HepG2 (cell line): Measurements from ENCODE around the gene BRAF. TPM values are rescaled to one million over a fixed set of nuclear protein-coding genes. Genes with fewer than 3 reads are reported as not detected.

Experiments used
- HIC2 ChIP-seq: sonication (generic); formaldehyde crosslinking; IDR thresholded peaks from 2 replicates; pipeline ENCODE4 v1.9.0; 2022; ENCODE audit warnings: low read depth, missing genetic modification reagents
- HNF4A ChIP-seq: sonication (generic); formaldehyde crosslinking; IDR thresholded peaks from 2 replicates; pipeline ENCODE4 v1.4.0; 2020; ENCODE audit warnings: missing genetic modification reagents
- IKZF1 ChIP-seq: fragments of 450-650 bp; IDR thresholded peaks from 2 replicates; pipeline ENCODE4 v1.7.1; 2016
- KAT2B ChIP-seq: fragments of 150-350 bp; IDR thresholded peaks from 2 replicates; pipeline ENCODE4 v1.6.1; 2014; ENCODE audit warnings: low read depth, low read length, borderline replicate concordance
- KDM1A ChIP-seq: IDR thresholded peaks from 2 replicates; pipeline ENCODE4 v1.6.1; 2016; ENCODE audit warnings: missing compliant biosample characterization
- PAXIP1 ChIP-seq: sonication (generic); formaldehyde crosslinking; conservative IDR thresholded peaks from 2 replicates; pipeline ENCODE4 v1.4.0; 2020; ENCODE audit warnings: mild to moderate bottlenecking, missing genetic modification reagents, moderate library complexity
- TEF ChIP-seq: sonication (generic); formaldehyde crosslinking; IDR thresholded peaks from 2 replicates; pipeline ENCODE4 v1.5.0; 2020; ENCODE audit warnings: missing genetic modification reagents
- TIGD3 ChIP-seq: sonication (generic); formaldehyde crosslinking; IDR thresholded peaks from 2 replicates; pipeline ENCODE4 v1.5.1; 2020; ENCODE audit warnings: mild to moderate bottlenecking, missing genetic modification reagents, borderline replicate concordance
- ZNF205 ChIP-seq: IDR thresholded peaks from 2 replicates; pipeline ENCODE4 v1.6.1; 2018; ENCODE audit warnings: missing biosample characterization, missing genetic modification reagents
- polyA plus RNA-seq, 8 experiments: library from polyadenylated mRNA; depleted of rRNA in 3 of 8; stranded (reverse) in 7 of 8; unstranded in 1 of 8; fragments of >200 nt; fragmentation: Illumina TruSeq in 4 of 8; extraction: Trizol in 4 of 8; gene quantifications; 2 replicates each; pipeline versions ENCODE4 v1.2.1 to v1.2.3, GENCODE V29; 2011 to 2016; ENCODE audit warnings: low read depth in 4 of 8, missing spikeins in 1 of 8, mixed read lengths in 1 of 8; ENCODE audit not compliant: insufficient read depth in 1 of 8
- total RNA-seq, 5 experiments: library from RNA; depleted of rRNA; stranded (reverse); fragments of >200 nt; fragmentation: Illumina TruSeq; extraction: Trizol; gene quantifications; 2 replicates each; pipeline ENCODE4 v1.2.3, GENCODE V29; 2016; ENCODE audit warnings: low read depth in 1 of 5

BRAF gene
- total and polyA plus RNA-seq, 2 of the 13 experiments (the other 11 are each of a cell fraction or from before 2014, with no cell fraction given): 12.5 to 13.4 TPM

- no peak for TF ChIP-seq PAXIP1 (CRISPR knock-in tag)
- no peak for TF ChIP-seq KAT2B
- TF ChIP-seq HIC2 (CRISPR knock-in tag): no peak
- TF ChIP-seq HNF4A (CRISPR knock-in tag): no peak
- no peak for TF ChIP-seq TIGD3 (CRISPR knock-in tag)
- no peak for TF ChIP-seq KDM1A (CRISPR knock-in tag)
- no peak for TF ChIP-seq IKZF1
- TF ChIP-seq TEF (CRISPR knock-in tag): no peak
- TF ChIP-seq ZNF205 (CRISPR knock-in tag): no peak
Observed at GRCh38 chr7:140723006-140723405, 201.7 kb downstream of the BRAF start (continued).
